Measurements from ENCODE around the gene CIDEA. TPM values are rescaled to one million over a fixed set of nuclear protein-coding genes. Genes with fewer than 3 reads are reported as not detected.

The CIDEA gene
- total and polyA plus RNA-seq, 9 of the 15 experiments (the other 6 are each of a cell fraction or from before 2014, with no cell fraction given): not detected

DNA sequence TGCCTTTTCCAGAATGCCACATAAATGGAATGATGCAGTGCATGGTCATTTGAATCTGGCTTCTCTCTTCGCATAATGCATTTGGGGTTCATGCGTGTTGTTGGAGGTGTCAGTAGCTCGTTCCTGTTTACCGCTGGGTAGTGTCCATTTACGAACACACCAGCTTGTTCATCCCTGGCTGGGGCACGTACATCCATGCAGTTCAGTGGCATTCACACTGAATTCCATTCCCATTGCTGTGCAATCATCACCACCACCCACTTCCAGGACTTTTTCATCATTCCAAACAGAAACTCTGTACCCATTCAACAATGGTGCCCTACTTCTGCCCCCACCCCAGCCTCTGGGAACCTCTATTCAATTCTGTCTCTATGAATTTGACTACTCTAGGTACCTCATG is 14.7 kb upstream of the CIDEA start:
- H2AFZ ChIP-seq (ENCODE audit: low read depth, low read length): no peak overlapping the region
- H3K79me2 ChIP-seq (ENCODE audit: control insufficient read depth, insufficient read depth, low read length): no peaks in the 10 kb centered on the region
- FAIRE-seq: no peak
- H3K27me3 ChIP-seq (ENCODE audit: control insufficient read depth in 2 of 2, insufficient read depth in 2 of 2, low read length in 2 of 2): peaks cover 20 to 28% of the 10 kb centered on the region in 2 experiments
- no peak for ATAC-seq
- peak in 1 of 4 experiments; percentile 2 for DNase-seq (ENCODE audit: extremely low read depth in 1 of 4, low spot score in 3 of 4)
- in situ Hi-C loops (cut with MboI): no loop called here
- no peak overlapping the region for H3K4me3 ChIP-seq
- no TSS peak for BruUV-seq (replicated peaks)
- WGBS (ENCODE audit: insufficient coverage, low coverage, missing lambda C conversion rate): 11% methylated on average over 6 of the region's 6 CpGs
- no peaks in the 10 kb centered on the region for H3K36me3 ChIP-seq (ENCODE audit: control insufficient read depth, insufficient read depth, low read length)
- ChIA-PET POLR2A (no interaction called here), CTCF (ENCODE audit: low intra/inter-chr PET ratio) (no interaction called here)
- H3K27ac ChIP-seq (ENCODE audit: extremely low read depth, low read depth, low read length): no peak overlapping the region
- H3K9me3 ChIP-seq (replicated peaks; ENCODE audit: control insufficient read depth, insufficient read depth, low read depth, low read length): no peaks in the 10 kb centered on the region
- H3K9ac ChIP-seq (ENCODE audit: insufficient read depth in 1 of 2, low read depth in 2 of 2, low read length in 2 of 2): no peak overlapping the region
- no peaks in the 10 kb centered on the region for H3K9me1 ChIP-seq (ENCODE audit: control insufficient read depth, insufficient read depth, low read length)
- intact Hi-C loops (cut with micrococcal nuclease): no loop called here
- no peak overlapping the region for H3K4me2 ChIP-seq (ENCODE audit: insufficient read depth, low read length)
- no peaks in the 10 kb centered on the region for H4K20me1 ChIP-seq (replicated peaks; ENCODE audit: control insufficient read depth, insufficient read depth, low read length)
- peaks cover 10 to 12% of the 10 kb centered on the region in 2 experiments; a peak in 4 of 5 replicates for H3K4me1 ChIP-seq (replicated peaks in 1 of 2; ENCODE audit: control insufficient read depth in 2 of 2, insufficient read depth in 2 of 2, low read length in 2 of 2)
- no peak for TF ChIP-seq SAFB2 (IDR thresholded peaks at IDR 0.05; ENCODE audit: borderline replicate concordance, low read depth, low read length, severe bottlenecking)
- no peak for TF ChIP-seq TOE1 (IDR thresholded peaks at IDR 0.05; ENCODE audit: borderline replicate concordance)
- no peak for TF ChIP-seq TOE1 (CRISPR knock-in tag; IDR thresholded peaks at IDR 0.05; ENCODE audit: borderline replicate concordance, low read depth)
- TF ChIP-seq, protein P1, sequence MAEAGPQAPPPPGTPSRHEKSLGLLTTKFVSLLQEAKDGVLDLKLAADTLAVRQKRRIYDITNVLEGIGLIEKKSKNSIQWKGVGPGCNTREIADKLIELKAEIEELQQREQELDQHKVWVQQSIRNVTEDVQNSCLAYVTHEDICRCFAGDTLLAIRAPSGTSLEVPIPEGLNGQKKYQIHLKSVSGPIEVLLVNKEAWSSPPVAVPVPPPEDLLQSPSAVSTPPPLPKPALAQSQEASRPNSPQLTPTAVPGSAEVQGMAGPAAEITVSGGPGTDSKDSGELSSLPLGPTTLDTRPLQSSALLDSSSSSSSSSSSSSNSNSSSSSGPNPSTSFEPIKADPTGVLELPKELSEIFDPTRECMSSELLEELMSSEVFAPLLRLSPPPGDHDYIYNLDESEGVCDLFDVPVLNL (CRISPR knock-in tag; IDR thresholded peaks at IDR 0.05; ENCODE audit: low read depth): no peak
- no peak for TF ChIP-seq NR1H2 (CRISPR knock-in tag; IDR thresholded peaks at IDR 0.05)
- TF ChIP-seq, protein P2, sequence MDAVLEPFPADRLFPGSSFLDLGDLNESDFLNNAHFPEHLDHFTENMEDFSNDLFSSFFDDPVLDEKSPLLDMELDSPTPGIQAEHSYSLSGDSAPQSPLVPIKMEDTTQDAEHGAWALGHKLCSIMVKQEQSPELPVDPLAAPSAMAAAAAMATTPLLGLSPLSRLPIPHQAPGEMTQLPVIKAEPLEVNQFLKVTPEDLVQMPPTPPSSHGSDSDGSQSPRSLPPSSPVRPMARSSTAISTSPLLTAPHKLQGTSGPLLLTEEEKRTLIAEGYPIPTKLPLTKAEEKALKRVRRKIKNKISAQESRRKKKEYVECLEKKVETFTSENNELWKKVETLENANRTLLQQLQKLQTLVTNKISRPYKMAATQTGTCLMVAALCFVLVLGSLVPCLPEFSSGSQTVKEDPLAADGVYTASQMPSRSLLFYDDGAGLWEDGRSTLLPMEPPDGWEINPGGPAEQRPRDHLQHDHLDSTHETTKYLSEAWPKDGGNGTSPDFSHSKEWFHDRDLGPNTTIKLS (IDR thresholded peaks at IDR 0.05; ENCODE audit: borderline replicate concordance, low read depth): no peak
- TF ChIP-seq CHCHD3 (CRISPR knock-in tag; IDR thresholded peaks at IDR 0.05): no peak
- TF ChIP-seq ZNF696 (CRISPR knock-in tag; conservative IDR thresholded peaks at IDR 0.05): no peak
- no peak for TF ChIP-seq ZBTB26 (CRISPR knock-in tag; IDR thresholded peaks at IDR 0.05)
- TF ChIP-seq, protein P3, sequence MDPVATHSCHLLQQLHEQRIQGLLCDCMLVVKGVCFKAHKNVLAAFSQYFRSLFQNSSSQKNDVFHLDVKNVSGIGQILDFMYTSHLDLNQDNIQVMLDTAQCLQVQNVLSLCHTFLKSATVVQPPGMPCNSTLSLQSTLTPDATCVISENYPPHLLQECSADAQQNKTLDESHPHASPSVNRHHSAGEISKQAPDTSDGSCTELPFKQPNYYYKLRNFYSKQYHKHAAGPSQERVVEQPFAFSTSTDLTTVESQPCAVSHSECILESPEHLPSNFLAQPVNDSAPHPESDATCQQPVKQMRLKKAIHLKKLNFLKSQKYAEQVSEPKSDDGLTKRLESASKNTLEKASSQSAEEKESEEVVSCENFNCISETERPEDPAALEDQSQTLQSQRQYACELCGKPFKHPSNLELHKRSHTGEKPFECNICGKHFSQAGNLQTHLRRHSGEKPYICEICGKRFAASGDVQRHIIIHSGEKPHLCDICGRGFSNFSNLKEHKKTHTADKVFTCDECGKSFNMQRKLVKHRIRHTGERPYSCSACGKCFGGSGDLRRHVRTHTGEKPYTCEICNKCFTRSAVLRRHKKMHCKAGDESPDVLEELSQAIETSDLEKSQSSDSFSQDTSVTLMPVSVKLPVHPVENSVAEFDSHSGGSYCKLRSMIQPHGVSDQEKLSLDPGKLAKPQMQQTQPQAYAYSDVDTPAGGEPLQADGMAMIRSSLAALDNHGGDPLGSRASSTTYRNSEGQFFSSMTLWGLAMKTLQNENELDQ (CRISPR knock-in tag; IDR thresholded peaks at IDR 0.05; ENCODE audit: borderline replicate concordance): no peak
- TF ChIP-seq ZNF764 (CRISPR knock-in tag; IDR thresholded peaks at IDR 0.05; ENCODE audit: low read depth): no peak

Measured in K562 (cell line).